T-helper 2 cell treated with Interferon-gamma antibody and Interleukin-4, amounts not matched to agents 100 ng/mL and 5 ng/mL, for 36 hours (primary cell): ENCODE data around the gene MYOCD. TPM values are rescaled to one million over a fixed set of nuclear protein-coding genes. Genes with fewer than 3 reads are reported as not detected.
"Not testable (repeated sequence)": the region's sequence is repeated elsewhere in the genome, so short reads cannot be mapped to it uniquely, and the experiment has no call there.

Source experiments
- intact Hi-C: fragments of 100-400 bp; cut with micrococcal nuclease; formaldehyde crosslinking; loops from one replicate; pipeline ENCODE4 v1.15.1; 2023
- total RNA-seq: library from RNA; stranded (reverse); gene quantifications from 2 replicates; pipeline ENCODE4 v1.2.3, GENCODE V29; 2022

The MYOCD gene, protein sequence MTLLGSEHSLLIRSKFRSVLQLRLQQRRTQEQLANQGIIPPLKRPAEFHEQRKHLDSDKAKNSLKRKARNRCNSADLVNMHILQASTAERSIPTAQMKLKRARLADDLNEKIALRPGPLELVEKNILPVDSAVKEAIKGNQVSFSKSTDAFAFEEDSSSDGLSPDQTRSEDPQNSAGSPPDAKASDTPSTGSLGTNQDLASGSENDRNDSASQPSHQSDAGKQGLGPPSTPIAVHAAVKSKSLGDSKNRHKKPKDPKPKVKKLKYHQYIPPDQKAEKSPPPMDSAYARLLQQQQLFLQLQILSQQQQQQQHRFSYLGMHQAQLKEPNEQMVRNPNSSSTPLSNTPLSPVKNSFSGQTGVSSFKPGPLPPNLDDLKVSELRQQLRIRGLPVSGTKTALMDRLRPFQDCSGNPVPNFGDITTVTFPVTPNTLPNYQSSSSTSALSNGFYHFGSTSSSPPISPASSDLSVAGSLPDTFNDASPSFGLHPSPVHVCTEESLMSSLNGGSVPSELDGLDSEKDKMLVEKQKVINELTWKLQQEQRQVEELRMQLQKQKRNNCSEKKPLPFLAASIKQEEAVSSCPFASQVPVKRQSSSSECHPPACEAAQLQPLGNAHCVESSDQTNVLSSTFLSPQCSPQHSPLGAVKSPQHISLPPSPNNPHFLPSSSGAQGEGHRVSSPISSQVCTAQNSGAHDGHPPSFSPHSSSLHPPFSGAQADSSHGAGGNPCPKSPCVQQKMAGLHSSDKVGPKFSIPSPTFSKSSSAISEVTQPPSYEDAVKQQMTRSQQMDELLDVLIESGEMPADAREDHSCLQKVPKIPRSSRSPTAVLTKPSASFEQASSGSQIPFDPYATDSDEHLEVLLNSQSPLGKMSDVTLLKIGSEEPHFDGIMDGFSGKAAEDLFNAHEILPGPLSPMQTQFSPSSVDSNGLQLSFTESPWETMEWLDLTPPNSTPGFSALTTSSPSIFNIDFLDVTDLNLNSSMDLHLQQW
- not detected in 2 replicates for total RNA-seq

- intact Hi-C loops = no loop called here
Measured at GRCh38 chr17:12665263-12666210, at the start of gene MYOCD. TSS of gene MYOCD (plus strand) at chr17:12665890. CDS start at chr17:12666189, 299 bp downstream.

- intact Hi-C loops = no loop called here
Measured at GRCh38 chr17:12616161-12616560, 49.5 kb upstream of the MYOCD start.

GRCh38 chr17:12618557-12618956 lies 47.1 kb upstream of the MYOCD start:
- intact Hi-C loops = no loop called here

GRCh38 chr17:12619459-12620199 lies 46.1 kb upstream of the MYOCD start:
- intact Hi-C loops = no loop called here

DNA sequence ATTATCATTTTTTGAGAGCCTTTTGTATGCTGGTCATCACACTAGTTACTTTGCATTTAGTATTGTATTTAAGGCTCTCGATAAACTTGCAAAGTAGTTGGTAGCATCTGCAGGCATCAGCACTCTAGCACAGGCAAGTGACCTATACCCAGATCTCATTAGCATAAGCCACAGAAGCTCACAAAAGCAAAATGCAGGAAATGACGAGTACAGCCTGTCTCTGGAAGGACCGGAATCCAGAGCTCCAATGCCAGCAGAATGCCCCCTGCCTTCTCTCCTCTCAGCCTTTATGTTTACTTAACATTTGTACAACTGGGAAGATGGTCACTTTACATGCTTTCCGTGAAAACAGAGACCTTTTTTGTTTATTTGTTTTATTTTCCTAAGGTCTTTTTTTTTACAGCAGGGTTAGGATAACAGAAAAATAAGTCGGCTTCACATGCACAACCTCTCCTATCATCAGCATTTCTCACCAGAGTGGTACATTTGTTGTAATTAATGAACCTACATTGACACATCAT lies 45.4 kb upstream of the MYOCD start:
- intact Hi-C loops = no loop called here

GRCh38 chr17:12622726-12623125 lies 43.0 kb upstream of the MYOCD start:
- intact Hi-C loops = no loop called here

GRCh38 chr17:12623220-12623848 lies 42.4 kb upstream of the MYOCD start:
- intact Hi-C loops = no loop called here

- intact Hi-C loops = no loop called here
Measured at GRCh38 chr17:12624211-12624610, 41.5 kb upstream of the MYOCD start.

DNA sequence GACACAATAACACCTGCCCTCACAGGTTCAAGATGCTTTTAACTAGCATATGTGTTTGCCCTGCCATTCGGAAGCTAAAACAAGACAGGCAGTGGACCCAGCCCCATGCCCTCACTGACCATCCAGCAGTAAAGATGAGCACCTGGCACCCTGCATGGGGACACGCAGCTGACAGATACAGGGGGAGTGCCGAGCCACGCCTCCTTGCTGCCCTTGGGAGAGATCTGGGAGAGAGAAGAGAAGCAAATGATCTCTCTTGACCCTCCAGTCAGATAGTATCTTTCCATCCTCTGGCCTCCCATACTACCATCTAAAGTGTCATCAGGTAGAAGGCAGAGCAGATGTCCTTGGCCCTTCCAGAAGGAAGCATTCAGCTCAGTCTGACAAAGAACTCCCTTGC lies 40.6 kb upstream of the MYOCD start:
- intact Hi-C loops = no loop called here

- intact Hi-C loops = no loop called here
Measured at GRCh38 chr17:12627177-12627629, 38.5 kb upstream of the MYOCD start.

DNA sequence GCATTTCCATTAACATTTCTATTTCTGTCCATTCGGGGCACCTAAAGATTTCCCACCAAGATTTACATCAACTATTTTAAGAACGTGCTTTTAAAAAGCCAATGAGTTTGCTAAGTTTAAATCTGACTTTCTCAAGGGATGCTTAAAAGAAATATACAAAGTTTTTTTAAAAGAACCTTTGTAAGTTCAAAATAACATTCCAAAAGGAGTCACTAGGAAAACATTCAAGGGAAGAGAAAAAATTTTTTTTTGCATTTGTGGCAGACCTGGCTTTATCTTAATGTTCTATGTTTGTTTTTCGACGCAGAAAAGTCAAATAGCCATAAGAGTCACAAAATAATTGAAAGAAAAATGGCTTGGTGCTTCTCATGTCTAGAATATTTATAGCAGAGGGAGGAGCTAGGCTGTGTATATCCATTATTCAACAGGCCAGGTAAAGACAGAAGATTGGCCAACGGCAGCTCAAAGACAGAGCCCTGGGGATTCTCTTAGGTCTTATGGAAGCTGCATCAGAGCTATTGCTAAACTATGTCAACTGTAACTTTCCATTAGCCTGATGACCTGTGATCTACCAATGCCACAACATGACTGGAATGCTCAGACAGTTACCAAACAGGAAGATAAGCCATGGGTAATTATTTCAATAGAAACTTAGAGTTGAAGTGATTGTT lies 37.8 kb upstream of the MYOCD start:
- intact Hi-C loops = no loop called here

- intact Hi-C loops = no loop called here
Measured at GRCh38 chr17:12631076-12631475, 34.6 kb upstream of the MYOCD start.

DNA sequence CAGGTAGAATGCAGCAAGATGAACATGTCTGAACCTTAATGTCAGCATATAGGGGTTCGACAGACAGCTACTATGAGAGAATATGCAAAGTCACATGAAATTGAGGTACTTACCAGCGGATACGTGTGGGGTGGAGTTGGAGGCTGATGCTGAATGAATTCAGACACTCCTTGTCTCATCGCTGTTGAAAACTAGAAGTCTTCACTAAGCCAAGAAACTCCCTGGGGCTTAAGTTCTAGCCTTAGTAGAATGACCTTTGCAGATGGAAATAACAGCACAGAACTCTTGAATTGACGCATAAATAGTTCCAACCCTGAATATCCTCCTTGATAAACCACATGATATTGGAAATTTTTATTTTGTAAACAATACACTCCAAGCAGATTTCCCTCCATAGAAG lies 32.9 kb upstream of the MYOCD start:
- intact Hi-C loops = no loop called here

DNA sequence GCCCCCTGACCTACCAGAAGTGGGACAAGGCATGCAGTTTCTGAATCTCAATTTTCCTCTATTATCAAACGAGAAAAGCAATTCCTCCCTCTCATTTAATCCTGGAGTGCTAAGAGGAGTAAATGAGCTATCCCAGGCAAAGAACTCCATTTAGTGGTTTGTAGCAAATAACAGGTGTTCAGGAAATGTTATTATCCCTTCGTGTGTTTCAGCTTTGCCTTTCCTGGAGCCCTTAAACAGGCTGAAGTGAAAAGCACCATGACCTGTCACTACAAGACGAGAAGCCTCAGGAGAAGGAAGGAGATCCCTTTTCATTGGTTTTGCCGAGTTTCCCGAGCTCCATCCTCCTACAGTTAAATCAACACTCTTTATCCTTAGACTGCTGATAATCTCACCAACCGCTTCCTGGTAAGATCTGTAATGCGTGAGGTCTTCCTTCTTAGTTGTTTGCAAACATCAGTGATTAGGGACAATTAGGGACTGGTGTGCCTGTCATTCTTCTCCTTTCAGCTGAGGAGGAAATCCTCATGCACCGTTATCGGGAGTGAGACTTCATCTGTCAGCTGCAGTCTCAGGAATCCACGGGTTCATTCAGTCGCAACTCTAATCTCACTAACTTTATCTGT lies 30.8 kb upstream of the MYOCD start:
- intact Hi-C loops = no loop called here

GRCh38 chr17:12635996-12636395 lies 29.7 kb upstream of the MYOCD start:
- intact Hi-C loops = not testable (repeated sequence)

DNA sequence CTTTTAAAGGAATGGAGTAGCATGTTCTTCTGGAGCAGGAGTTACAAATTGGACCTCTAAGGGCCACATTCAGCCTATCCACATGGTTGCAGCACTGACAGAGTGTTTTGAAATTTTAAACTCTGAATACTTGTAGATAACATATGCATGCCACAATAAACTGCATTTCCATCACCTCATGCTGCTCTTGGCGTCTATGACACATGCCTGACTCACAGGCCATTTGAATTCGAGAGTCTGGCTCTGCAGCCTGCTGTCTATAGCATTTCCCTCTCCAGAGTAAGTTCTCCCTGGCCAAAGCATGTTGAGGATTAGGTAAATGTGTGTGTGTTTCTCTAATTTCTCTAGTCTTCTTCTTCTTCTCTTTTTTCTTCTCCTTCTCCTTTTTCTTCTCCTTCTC lies 28.7 kb upstream of the MYOCD start:
- intact Hi-C loops = no loop called here

- intact Hi-C loops = no loop called here
Measured at GRCh38 chr17:12637745-12638651, 27.7 kb upstream of the MYOCD start.
